Ascending aorta (tissue), 2 donors: ENCODE results near the gene DRD4. TPM values are rescaled to one million over a fixed set of nuclear protein-coding genes. Genes with fewer than 3 reads are reported as not detected.
A peak's percentile ranks its signal among the peaks of the same experiment; 100 is the strongest.

Experiments used
- DNase-seq, 2 donors: peaks; one replicate each; pipeline ENCODE4 v3.0.0-alpha.2; 2019; ENCODE audit warnings: low spot score in 2 of 2
- H3K27ac ChIP-seq, 2 donors: fragments of 200-600 bp; sonication (generic); one replicate each; pipeline ENCODE4 v1.5.1; 2016 to 2017; ENCODE audit warnings: mild to moderate bottlenecking in 1 of 2
- H3K27me3 ChIP-seq: fragments of 200-600 bp; sonication (generic); one replicate; pipeline ENCODE4 v1.5.1; 2017
- H3K36me3 ChIP-seq, 2 donors: fragments of 200-600 bp; sonication (generic); one replicate each; pipeline ENCODE4 v1.5.1; 2016
- H3K4me1 ChIP-seq, 2 donors: fragments of 200-600 bp; sonication (generic); one replicate each; pipeline ENCODE4 v1.5.1; 2016 to 2017; ENCODE audit warnings: mild to moderate bottlenecking in 1 of 2
- H3K4me3 ChIP-seq, 2 donors: fragments of 200-600 bp; sonication (generic); one replicate each; pipeline ENCODE4 v1.5.1; 2016 to 2017; ENCODE audit warnings: mild to moderate bottlenecking in 1 of 2
- H3K9me3 ChIP-seq, 2 donors: fragments of 200-600 bp; sonication (generic); one replicate each; pipeline ENCODE4 v1.5.1; 2016
- CTCF ChIP-seq, 3 experiments: fragments of 200-600 bp in 2 of 3; fragments of 450-650 bp in 1 of 3; sonication (generic) in 2 of 3; IDR thresholded peaks; one replicate each; pipeline ENCODE4 v1.5.1; 2016 to 2019; ENCODE audit warnings: antibody characterized with exemption in 3 of 3, mild to moderate bottlenecking in 1 of 3, moderate library complexity in 1 of 3
- intact Hi-C: fragments of 100-400 bp; cut with DNase I; formaldehyde crosslinking; loops from one replicate; pipeline ENCODE4 v1.15.1; 2023
- total RNA-seq: library from RNA; depleted of rRNA; stranded (reverse); fragments of >200 nt; gene quantifications from one replicate; pipeline ENCODE4 v1.1.0, GENCODE V29; 2016

Gene DRD4
- total RNA-seq, 1 donor from 2014 or later, result not detected

GRCh38 chr11:614623-615503 lies 22.2 kb upstream of the DRD4 start:
- H3K36me3 ChIP-seq, result peaks cover 34 to 39% of the 10 kb centered on the region in 2 donors
- peak overlapping the region; percentile 69 to 81 for H3K4me3 ChIP-seq
- H3K9me3 ChIP-seq, result no peaks in the 10 kb centered on the region
- H3K4me1 ChIP-seq, result peaks cover 11 to 14% of the 10 kb centered on the region in 2 donors
- peak overlapping the region; percentile 90 to 94 for H3K27ac ChIP-seq
- intact Hi-C loops, result loop anchor here (2.0 to 5.0 kb wide), 2 partner anchors 38 to 112 kb away; partner anchors contain the start of gene PHRF1
- no peaks in the 10 kb centered on the region for H3K27me3 ChIP-seq
- DNase-seq, result no peak
- TF ChIP-seq CTCF (IDR thresholded peaks at IDR 0.05), result no peak

DNA sequence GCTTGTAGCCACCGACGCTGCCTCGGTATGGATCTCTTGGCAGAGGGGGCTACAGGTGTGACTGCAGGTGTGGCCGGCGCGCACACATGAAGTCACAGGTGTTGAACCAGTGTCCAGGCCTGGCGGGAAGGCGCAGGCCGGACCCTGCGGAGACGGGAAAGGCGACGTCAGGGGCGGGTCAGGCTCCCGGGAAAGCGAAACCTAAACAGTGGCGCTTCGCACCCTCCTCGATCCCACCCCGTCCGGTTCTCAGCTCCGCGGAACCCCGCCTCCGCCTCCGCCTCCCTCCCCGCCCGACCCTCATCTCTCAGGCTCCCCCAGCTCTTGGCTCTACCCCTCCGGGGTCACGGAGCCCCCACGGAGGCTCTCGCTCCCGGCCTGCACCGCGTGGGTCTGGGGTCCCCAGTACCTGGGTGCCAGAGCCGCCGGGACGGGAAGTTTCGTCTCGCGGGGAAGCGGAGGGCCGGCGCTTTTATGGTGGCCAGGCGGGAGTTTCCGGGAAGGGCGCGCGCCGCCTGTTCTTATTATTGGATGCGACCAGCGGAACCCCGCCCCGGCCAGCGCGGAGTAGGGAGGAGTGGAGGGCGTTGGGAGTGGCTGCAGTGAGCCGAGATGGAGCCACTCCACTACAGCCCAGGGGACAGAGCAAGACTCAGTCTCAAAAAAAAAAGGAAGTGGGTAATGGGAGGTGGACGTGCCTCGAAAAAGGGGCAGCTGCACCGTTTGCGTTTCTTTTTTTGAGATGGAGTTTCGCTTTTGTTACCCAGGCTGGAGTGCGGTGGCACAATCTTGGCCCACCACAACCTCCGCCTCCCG lies 21.4 kb upstream of the DRD4 start, which contains the start of gene IRF7:
Gene IRF7 (minus strand): TSS at position 447 of the 816 bp plus-strand sequence. CDS start 586 bp downstream, outside the sequence.
- intact Hi-C loops, result loop anchor here (2.0 to 5.0 kb wide), 2 partner anchors 39 to 112 kb away; partner anchors contain the start of gene PHRF1
- no peak for TF ChIP-seq CTCF (IDR thresholded peaks at IDR 0.05)
- Histone ChIP-seq H3K27me3 (no peaks in the 10 kb centered on the region), H3K36me3 (peaks cover 25 to 33% of the 10 kb centered on the region in 2 donors), H3K27ac (peak within 1 kb of the TSS; percentile 90 to 94), H3K4me1 (peaks cover 11 to 14% of the 10 kb centered on the region in 2 donors), H3K4me3 (peak within 1 kb of the TSS; percentile 69 to 81), H3K9me3 (no peaks in the 10 kb centered on the region)
- DNase-seq, result peak; percentile 85 to 98

DNA sequence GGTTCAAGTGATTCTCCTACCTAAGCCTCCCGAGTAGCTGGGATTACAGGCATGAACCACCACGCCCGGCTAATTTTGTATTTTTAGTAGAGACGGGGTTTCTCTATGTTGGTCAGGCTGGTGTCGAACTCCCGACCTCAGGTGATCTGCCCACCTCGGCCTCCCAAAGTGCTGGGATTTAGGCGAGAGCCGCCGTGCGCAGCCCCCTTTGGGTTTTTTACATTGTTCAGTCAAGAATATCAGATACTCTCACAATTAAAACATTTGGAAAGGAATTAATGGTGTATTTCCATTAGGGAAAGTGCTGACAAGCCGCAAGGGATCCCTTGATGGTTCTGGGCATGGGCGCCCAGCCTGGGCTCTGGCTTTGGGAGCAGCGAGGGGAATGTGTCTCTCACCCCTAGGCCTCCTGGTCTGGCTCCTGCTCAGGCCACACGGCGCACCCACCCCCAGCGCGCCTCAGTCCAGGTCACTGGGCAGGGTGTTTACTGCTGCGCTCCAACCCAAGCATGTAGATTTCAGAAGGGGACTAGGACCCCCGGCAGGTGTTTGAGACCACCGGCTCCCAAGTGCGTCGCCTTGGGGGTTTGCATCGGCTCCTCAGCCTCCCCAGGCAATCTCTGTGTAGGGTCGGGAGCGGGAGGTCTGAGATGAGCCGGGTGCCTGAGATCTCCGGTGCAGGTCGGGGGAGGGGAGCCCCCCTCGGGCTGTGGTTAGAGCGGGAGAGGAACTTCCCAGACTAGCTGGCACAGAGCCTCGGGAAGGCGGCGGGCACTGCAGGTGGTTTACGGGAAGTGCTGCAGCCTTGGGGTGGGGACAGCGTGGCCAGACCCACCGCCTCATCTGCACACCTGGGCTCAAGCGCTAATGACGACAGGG lies 20.5 kb upstream of the DRD4 start:
- Histone ChIP-seq H3K4me3 (peak overlapping the region; percentile 69 to 81), H3K9me3 (no peaks in the 10 kb centered on the region), H3K36me3 (peaks cover 17 to 25% of the 10 kb centered on the region in 2 donors), H3K27ac (peak overlapping the region; percentile 90 to 94), H3K27me3 (no peaks in the 10 kb centered on the region), H3K4me1 (peaks cover 11 to 14% of the 10 kb centered on the region in 2 donors)
- no peak for TF ChIP-seq CTCF (IDR thresholded peaks at IDR 0.05)
- intact Hi-C loops, result loop anchor here (5.0 kb wide), 1 partner anchor 111 kb away; no protein-coding TSS in a partner anchor
- no peak for DNase-seq

DNA sequence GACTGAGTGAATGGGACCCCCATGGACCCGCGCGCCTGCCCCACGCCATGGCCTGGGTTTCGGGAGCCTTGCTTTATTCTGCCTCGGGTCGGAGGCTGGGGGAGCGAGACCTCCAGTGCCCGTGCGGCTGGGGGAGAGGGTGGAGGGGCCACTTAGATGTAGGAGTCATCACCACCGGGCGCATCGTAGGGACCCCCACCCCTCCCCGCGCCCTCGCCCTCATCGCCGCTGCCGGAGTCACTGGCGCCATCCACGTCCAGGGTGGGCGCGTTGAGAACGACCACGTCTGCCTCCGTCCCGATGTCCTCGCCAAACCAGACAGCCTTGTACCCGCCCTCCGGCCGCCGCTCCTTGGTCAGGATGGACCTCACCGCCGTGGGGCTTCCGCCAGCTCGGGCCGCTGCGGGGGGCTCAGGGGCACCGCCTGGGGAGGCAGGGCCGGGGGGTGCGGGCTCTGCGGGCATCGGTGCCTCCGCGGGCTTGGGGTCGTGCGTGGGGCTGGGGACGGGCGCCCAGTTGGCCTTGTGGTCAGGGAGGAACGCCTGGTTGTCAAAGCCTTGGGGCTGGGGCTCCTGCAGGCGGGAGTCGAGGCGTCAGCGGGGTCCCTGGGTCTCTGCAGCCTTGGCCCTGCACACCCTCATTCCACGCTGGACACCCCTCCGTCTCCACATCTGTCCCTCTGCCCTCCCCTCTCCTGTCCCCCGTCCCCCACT lies 19.7 kb upstream of the DRD4 start:
- no peaks in the 10 kb centered on the region for H3K27me3 ChIP-seq

More for the DNA sequence above, 19.7 kb upstream of the DRD4 start:
- no peak overlapping the region for H3K27ac ChIP-seq
- H3K9me3 ChIP-seq, result no peaks in the 10 kb centered on the region
- no peak for TF ChIP-seq CTCF (IDR thresholded peaks at IDR 0.05)
- peaks cover 10 to 19% of the 10 kb centered on the region in 2 donors for H3K36me3 ChIP-seq
- no peak overlapping the region for H3K4me3 ChIP-seq
- intact Hi-C loops, result loop anchor here (5.0 kb wide), 1 partner anchor 110 kb away; no protein-coding TSS in a partner anchor
- peaks cover 11 to 14% of the 10 kb centered on the region in 2 donors for H3K4me1 ChIP-seq
- no peak for DNase-seq
